Femur (tissue), 1 donor: Measurements from ENCODE around the gene AKT1.

Source experiments
- DNase-seq: peaks from one replicate; pipeline ENCODE4 v3.0.0-alpha.2; 2017

Gene AKT1

GRCh38 chr14:104721505-104722431 is 73.8 kb downstream of the AKT1 start:
- DNase-seq: no peak
